Activated CD8-positive, alpha-beta memory T cell treated with anti-CD3 and anti-CD28 coated beads, Interleukin-2, amount 10 ng/mL, durations not matched to agents 7 days and 5 days (primary cell): ENCODE data around the gene CMSS1. TPM values are rescaled to one million over a fixed set of nuclear protein-coding genes. Genes with fewer than 3 reads are reported as not detected.

Experiments used
- ATAC-seq: fragments of 150-1000 bp; cut with Tn5 transposase; one replicate; pipeline ENCODE4 v1.10.0; 2021; ENCODE audit warnings: moderate library complexity
- CTCF ChIA-PET: fragments of 350-600 bp; sonication (Branson Sonifier 250); formaldehyde crosslinking; loops from one replicate; lab custom pipeline; 2021; ENCODE audit warnings: antibody characterized with exemption; lab: Charles Lee
- DNase-seq: peaks from one replicate; pipeline ENCODE4 v3.0.0-alpha.2; 2020
- H3K27ac Mint-ChIP-seq: one replicate; pipeline ENCODE4 v1.8.0; 2021; ENCODE audit warnings: mild to moderate bottlenecking, mixed read lengths
- H3K27me3 Mint-ChIP-seq: one replicate; pipeline ENCODE4 v1.8.0; 2021; ENCODE audit warnings: mixed read lengths
- H3K36me3 Mint-ChIP-seq: one replicate; pipeline ENCODE4 v1.8.0; 2021; ENCODE audit warnings: mild to moderate bottlenecking, mixed read lengths
- H3K4me1 Mint-ChIP-seq: one replicate; pipeline ENCODE4 v1.8.0; 2021; ENCODE audit warnings: mixed read lengths
- H3K4me3 Mint-ChIP-seq: one replicate; pipeline ENCODE4 v1.8.0; 2021; ENCODE audit warnings: mild to moderate bottlenecking, moderate library complexity, mixed read lengths
- H3K9me3 Mint-ChIP-seq: one replicate; pipeline ENCODE4 v1.8.0; 2022; ENCODE audit warnings: low read depth, mixed read lengths
- total RNA-seq, 2 experiments: library from RNA; stranded (reverse); gene quantifications; one replicate each; pipeline ENCODE4 v1.2.3, GENCODE V29; 2021

The CMSS1 gene
- total RNA-seq, 2 experiments from 2014 or later, result 57.2 to 57.5 TPM

DNA sequence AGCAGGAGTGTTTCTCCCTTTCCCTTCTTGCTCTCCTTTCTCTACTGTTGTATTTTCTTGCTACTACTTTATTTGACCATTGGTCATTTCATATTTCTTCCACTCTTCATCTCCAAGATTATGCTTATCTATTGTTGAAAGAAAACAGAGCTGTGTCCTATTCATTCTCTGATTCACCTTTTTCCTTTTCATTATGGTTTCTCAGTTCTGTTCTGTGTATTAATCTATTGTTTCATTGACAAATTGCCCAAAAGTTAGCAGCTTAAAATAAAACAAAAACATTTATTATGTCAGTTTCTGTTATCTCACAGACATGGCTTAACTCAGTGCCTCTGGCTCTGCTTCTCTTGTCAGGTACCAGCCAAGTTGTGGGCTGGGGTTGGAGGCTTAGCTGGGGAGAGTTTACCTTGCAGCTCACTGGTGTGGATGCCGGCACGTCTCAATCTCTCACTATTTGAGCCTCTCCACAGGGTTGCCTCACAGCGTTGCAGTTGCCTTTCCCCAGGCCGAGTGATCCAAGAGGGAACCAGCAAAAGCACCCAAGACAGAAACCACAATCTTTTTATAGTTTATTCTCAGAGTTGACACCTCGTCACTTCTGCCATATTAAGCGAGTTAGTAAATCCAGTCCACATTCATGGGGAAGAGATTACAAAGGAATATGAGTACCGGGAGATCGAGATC is 333.5 kb downstream of the CMSS1 start:
- Mint-ChIP-seq H3K4me3 (no peak overlapping the region), H3K9me3 (peaks cover 14% of the 10 kb centered on the region), H3K36me3 (peaks cover 59% of the 10 kb centered on the region), H3K27ac (no peak overlapping the region), H3K4me1 (peaks cover 12% of the 10 kb centered on the region), H3K27me3 (no peaks in the 10 kb centered on the region)
- CTCF ChIA-PET, result interaction anchor here (1.2 kb wide), 1 partner anchor 103 kb away, joined by 3 read pairs; no protein-coding TSS in a partner anchor
- no peak for DNase-seq
- no peak for ATAC-seq

DNA sequence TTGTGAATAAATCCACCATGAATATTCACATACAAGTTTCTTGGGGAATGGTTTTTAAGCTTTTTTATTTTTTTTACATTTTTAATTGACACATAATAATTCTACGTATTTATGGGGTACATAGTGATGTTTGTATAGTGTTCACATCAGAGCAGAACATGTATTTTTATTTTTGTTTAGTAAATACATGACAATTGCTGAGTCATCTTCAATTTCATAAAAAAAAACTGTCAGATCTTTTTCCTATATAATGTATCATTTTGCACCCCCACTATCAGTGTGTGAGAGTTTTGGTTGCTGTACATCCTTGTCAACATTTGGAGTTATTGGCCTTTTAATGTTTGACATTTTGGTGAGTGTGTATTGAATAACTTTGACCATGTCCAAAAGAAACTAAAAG is 336.5 kb downstream of the CMSS1 start:
- Mint-ChIP-seq H3K27ac (no peak overlapping the region), H3K4me1 (peaks cover 8% of the 10 kb centered on the region), H3K4me3 (no peak overlapping the region), H3K9me3 (peaks cover 13% of the 10 kb centered on the region), H3K27me3 (no peaks in the 10 kb centered on the region), H3K36me3 (peaks cover 65% of the 10 kb centered on the region)
- DNase-seq, result no peak
- CTCF ChIA-PET, result no interaction called here
- no peak for ATAC-seq

GRCh38 chr3:100155128-100155527 is 337.5 kb downstream of the CMSS1 start:
- Mint-ChIP-seq H3K27ac (no peak overlapping the region), H3K4me3 (no peak overlapping the region), H3K36me3 (peaks cover 59% of the 10 kb centered on the region), H3K9me3 (peaks cover 13% of the 10 kb centered on the region), H3K4me1 (peaks cover 4% of the 10 kb centered on the region), H3K27me3 (no peaks in the 10 kb centered on the region)
- CTCF ChIA-PET, result interaction anchor here (1.0 to 1.1 kb wide), 2 partner anchors 17 to 99 kb away, joined by 3 read pairs; no protein-coding TSS in a partner anchor
- no peak for ATAC-seq
- DNase-seq, result no peak

DNA sequence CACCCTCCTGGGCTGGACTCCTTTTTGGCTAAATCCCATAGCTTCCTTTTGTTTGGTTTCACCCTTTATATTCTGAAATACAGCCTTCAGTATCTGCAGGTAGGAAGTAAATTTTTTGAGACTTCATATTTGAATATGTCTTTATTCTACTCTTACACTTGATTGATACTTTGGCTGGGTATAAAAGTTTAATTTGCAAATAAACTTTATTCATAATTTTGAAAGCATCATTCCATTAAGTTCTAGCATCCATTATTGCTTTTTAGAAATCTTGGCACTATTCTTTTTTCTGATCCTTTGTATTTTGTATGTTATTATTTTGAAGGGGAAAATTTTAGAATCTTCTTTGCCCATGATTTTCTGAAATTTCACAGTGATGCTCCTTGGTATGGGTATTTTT is 337.9 kb downstream of the CMSS1 start:
- no peak overlapping the region for H3K27ac Mint-ChIP-seq
- peaks cover 13% of the 10 kb centered on the region for H3K9me3 Mint-ChIP-seq
- no peaks in the 10 kb centered on the region for H3K27me3 Mint-ChIP-seq
- H3K4me3 Mint-ChIP-seq, result no peak overlapping the region
- peaks cover 63% of the 10 kb centered on the region for H3K36me3 Mint-ChIP-seq
- H3K4me1 Mint-ChIP-seq, result peaks cover 4% of the 10 kb centered on the region
- DNase-seq, result no peak
- no peak for ATAC-seq
- CTCF ChIA-PET, result interaction anchor here (0.6 to 1.1 kb wide), 3 partner anchors 18 to 99 kb away, joined by 3 read pairs; no protein-coding TSS in a partner anchor

DNA sequence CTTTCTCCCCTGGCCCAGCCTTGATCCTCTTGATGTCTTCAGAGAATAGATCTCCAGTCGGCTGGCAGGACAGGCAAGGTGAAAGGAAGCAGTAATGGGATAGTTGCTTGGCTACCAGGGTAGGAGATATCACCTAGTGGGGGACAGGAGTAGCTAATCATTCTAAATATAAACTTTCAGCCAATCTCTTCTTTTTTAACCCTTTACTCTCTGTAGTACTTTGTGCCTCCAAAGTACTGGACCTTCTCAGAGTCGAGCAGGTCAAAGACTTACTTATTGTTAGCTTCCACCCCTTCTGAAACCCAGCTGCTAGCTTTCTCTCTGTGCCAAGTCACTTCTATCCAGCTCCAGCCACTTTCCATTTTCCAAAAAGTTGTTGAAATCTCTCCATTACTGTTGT is 340.0 kb downstream of the CMSS1 start:
- ATAC-seq (no peak), DNase-seq (no peak)
- Mint-ChIP-seq H3K27me3 (no peaks in the 10 kb centered on the region), H3K4me3 (no peak overlapping the region), H3K27ac (no peak overlapping the region), H3K9me3 (peaks cover 13% of the 10 kb centered on the region), H3K4me1 (peaks cover 2% of the 10 kb centered on the region), H3K36me3 (peaks cover 55% of the 10 kb centered on the region)
- CTCF ChIA-PET, result no interaction called here

DNA sequence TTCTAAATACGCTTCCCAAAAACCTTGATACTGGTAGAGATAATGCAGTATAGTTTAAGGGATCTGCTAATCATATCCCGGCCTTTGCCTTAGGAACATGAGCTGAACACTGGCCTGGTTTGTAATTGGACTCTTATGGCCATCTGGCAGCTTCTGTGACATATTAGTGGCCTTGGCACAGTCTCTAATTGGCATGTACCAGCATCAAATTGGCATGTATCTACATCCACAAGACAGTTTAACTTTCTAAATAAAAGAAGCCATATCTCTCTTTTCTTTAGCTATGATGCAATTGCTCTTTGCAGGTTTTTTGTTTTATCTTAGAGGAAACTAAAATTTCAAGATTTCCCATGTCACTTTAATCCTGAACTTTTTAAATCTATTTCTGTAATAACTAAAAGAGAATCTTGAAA is 341.3 kb downstream of the CMSS1 start:
- CTCF ChIA-PET, result no interaction called here

GRCh38 chr3:100159331-100160153 is 341.9 kb downstream of the CMSS1 start:
- Mint-ChIP-seq H3K27ac (no peak overlapping the region), H3K4me3 (no peak overlapping the region), H3K9me3 (peaks cover 13% of the 10 kb centered on the region), H3K27me3 (no peaks in the 10 kb centered on the region), H3K4me1 (peaks cover 2% of the 10 kb centered on the region), H3K36me3 (peaks cover 46% of the 10 kb centered on the region)
- no peak for DNase-seq
- ATAC-seq, result no peak
- CTCF ChIA-PET, result no interaction called here

More for the DNA sequence above, 341.3 kb downstream of the CMSS1 start:
- Mint-ChIP-seq H3K4me3 (no peak overlapping the region), H3K36me3 (peaks cover 48% of the 10 kb centered on the region), H3K9me3 (peaks cover 13% of the 10 kb centered on the region), H3K27ac (no peak overlapping the region), H3K27me3 (no peaks in the 10 kb centered on the region), H3K4me1 (peaks cover 2% of the 10 kb centered on the region)
- no peak for ATAC-seq
- DNase-seq, result no peak

- no peak overlapping the region for H3K27ac Mint-ChIP-seq
- no peaks in the 10 kb centered on the region for H3K4me1 Mint-ChIP-seq
- DNase-seq (no peak), ATAC-seq (no peak)
- H3K27me3 Mint-ChIP-seq, result no peaks in the 10 kb centered on the region
- CTCF ChIA-PET, result no interaction called here
- H3K36me3 Mint-ChIP-seq, result peaks cover 39% of the 10 kb centered on the region
- H3K9me3 Mint-ChIP-seq, result peaks cover 7% of the 10 kb centered on the region
- H3K4me3 Mint-ChIP-seq, result no peak overlapping the region
Observed at GRCh38 chr3:100160521-100160920, 342.9 kb downstream of the CMSS1 start.

- Mint-ChIP-seq H3K9me3 (no peaks in the 10 kb centered on the region), H3K27me3 (no peaks in the 10 kb centered on the region), H3K36me3 (peaks cover 21% of the 10 kb centered on the region), H3K4me1 (no peaks in the 10 kb centered on the region), H3K27ac (no peak overlapping the region), H3K4me3 (no peak overlapping the region)
- CTCF ChIA-PET, result interaction anchor here (1.0 kb wide), 1 partner anchor 16 kb away, joined by 3 read pairs; no protein-coding TSS in a partner anchor
- no peak for DNase-seq
- no peak for ATAC-seq
Observed at GRCh38 chr3:100163787-100164186, 346.1 kb downstream of the CMSS1 start.

DNA sequence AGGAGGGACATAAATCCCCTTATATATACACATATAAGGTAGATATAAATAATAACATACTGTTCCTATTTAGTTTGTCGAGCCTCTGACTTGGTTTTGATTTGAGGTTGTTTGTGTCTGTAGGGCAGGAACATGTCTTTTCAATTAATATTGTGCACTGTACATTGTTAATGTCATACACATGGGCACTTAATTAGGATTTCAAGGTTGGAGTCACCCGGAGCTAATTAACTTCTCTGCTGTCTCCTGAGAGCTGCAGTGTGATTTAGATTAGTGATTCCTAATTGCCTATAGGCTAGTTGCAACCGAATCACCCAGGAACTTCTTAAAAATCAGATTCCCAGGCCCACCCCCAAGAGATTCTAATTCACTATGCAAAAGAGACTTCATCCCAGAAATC is 347.1 kb downstream of the CMSS1 start:
- H3K27ac Mint-ChIP-seq, result no peak overlapping the region
- no peaks in the 10 kb centered on the region for H3K9me3 Mint-ChIP-seq
- ATAC-seq, result no peak
- DNase-seq, result no peak
- no peaks in the 10 kb centered on the region for H3K27me3 Mint-ChIP-seq
- H3K4me1 Mint-ChIP-seq, result no peaks in the 10 kb centered on the region
- peaks cover 21% of the 10 kb centered on the region for H3K36me3 Mint-ChIP-seq
- no peak overlapping the region for H3K4me3 Mint-ChIP-seq
- CTCF ChIA-PET, result no interaction called here

DNA sequence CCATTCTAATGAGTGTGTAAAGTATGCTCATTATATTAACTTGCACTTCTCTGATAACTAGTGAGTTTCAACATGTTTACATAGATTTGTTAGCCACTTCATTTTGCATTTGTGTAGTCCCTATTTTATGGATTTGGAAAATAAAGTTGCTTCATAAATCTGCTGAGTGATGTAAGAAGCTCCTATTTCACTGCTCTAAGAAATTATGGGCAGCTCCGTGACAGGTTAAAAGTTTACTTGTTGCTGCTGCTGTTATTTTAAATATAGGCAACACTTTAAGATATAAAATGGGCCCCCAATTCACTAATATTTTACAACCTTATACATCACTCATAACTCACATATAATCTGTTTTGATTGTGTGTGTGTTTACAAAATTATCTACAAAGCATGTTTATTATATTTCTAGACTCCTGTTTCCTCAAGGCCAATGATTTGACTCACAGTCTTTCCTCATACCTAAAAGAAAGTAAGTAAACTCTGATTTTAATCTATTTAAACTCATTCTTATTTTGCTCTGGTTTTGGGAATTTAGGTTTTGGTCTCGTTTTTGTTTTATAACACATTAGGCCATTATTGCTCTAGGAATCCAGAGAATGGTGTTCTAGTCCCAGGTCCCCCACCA is 348.4 kb downstream of the CMSS1 start:
- Mint-ChIP-seq H3K27ac (no peak overlapping the region), H3K36me3 (peaks cover 14% of the 10 kb centered on the region), H3K27me3 (no peaks in the 10 kb centered on the region), H3K4me1 (no peaks in the 10 kb centered on the region), H3K9me3 (no peaks in the 10 kb centered on the region), H3K4me3 (no peak overlapping the region)
- CTCF ChIA-PET, result no interaction called here
- DNase-seq (no peak), ATAC-seq (no peak)

DNA sequence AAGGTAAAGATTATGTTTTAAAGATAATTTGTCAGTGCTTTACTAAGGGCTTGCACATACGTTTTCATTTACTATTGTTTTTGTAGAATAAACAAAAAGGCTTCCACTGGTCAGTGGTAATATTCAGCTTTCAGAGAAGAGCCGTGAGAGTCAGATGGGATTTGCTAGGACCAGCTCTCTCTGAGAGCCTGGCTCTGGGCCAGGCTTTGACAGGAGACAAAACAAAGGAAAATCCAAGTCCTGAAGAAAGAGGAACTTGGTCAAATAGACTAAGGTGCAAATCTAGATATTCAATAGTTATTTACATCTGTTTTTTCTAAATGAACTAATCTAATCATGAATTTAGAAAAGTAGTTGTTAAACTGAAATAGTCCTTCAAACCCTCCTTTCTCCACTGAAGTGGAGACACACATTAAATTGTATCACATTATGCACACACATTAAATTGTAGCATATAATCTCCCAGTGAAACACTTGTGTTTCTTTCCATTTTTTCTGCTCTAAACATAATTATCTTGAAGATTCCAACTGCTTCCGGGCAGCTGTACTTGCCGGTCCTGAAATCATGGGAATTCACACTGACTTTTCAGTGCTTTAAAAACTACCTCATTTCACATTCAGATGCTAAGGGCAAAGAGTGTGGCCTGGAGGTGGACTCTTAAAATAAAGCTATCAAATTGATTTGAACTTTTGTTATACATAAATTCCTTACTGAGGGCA is 351.7 kb downstream of the CMSS1 start:
- Mint-ChIP-seq H3K4me3 (no peak overlapping the region), H3K36me3 (peaks cover 19% of the 10 kb centered on the region), H3K27me3 (no peaks in the 10 kb centered on the region), H3K4me1 (no peaks in the 10 kb centered on the region), H3K9me3 (no peaks in the 10 kb centered on the region), H3K27ac (no peak overlapping the region)
- ATAC-seq, result no peak
- DNase-seq, result no peak
- CTCF ChIA-PET, result no interaction called here

- no peak overlapping the region for H3K4me3 Mint-ChIP-seq
- no peaks in the 10 kb centered on the region for H3K27me3 Mint-ChIP-seq
- no peak for ATAC-seq
Observed at GRCh38 chr3:100170486-100170885, 352.8 kb downstream of the CMSS1 start.

More at GRCh38 chr3:100170486-100170885, 352.8 kb downstream of the CMSS1 start:
- DNase-seq, result no peak
- CTCF ChIA-PET, result interaction anchor here (0.6 kb wide), 1 partner anchor 59 kb away, joined by 3 read pairs; no protein-coding TSS in a partner anchor
- Mint-ChIP-seq H3K9me3 (no peaks in the 10 kb centered on the region), H3K27ac (no peak overlapping the region), H3K36me3 (peaks cover 19% of the 10 kb centered on the region), H3K4me1 (no peaks in the 10 kb centered on the region)
